Measurements from ENCODE around the gene MCOLN2.

DNA sequence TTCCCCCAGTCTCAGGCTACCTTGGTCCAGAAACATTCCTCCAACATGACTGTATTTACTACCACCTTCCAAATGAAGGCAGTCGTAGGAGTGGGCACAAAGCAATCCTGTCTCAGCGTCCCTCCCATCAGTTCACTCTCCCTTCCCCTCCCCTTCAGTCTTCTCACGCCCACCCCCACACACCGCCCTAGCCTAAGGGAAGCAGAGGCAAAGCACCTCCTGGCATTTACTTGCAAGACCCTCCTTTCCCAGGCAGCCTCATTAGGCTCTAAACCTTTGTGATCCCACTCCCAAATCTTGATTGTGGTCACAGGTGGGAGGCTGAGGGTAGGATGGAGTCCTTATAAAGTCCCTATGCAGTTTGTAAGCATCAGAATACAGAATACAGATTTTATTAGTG is 80.0 kb downstream of the MCOLN2 start:
- TF ChIP-seq CTCF (IDR thresholded peaks at IDR 0.05) (no peak), SIN3A (IDR thresholded peaks at IDR 0.05; ENCODE audit: borderline replicate concordance, insufficient read depth, low read depth, low read length) (no peak), POLR2AphosphoS5 (IDR thresholded peaks at IDR 0.05; ENCODE audit: low read depth, low read length) (no peak), REST (IDR thresholded peaks at IDR 0.05; ENCODE audit: insufficient read depth in 1 of 2, low read depth in 2 of 2, low read length in 1 of 2) (no peak)
